HepG2 (cell line): ENCODE measurements around the gene ERRFI1. TPM values are rescaled to one million over a fixed set of nuclear protein-coding genes. Genes with fewer than 3 reads are reported as not detected.

Experiments used
- ATF1 ChIP-seq: IDR thresholded peaks from 2 replicates; pipeline ENCODE4 v1.6.1; 2016; ENCODE audit warnings: mild to moderate bottlenecking, control low read depth
- FOSL2 ChIP-seq: sonication (generic); formaldehyde crosslinking; IDR thresholded peaks from 2 replicates; pipeline ENCODE4 v1.4.0; 2020; ENCODE audit warnings: missing genetic modification reagents
- FOXA3 ChIP-seq: IDR thresholded peaks from 2 replicates; pipeline ENCODE4 v1.6.1; 2016; ENCODE audit warnings: missing genetic modification reagents, missing compliant biosample characterization
- ISL2 ChIP-seq: sonication (generic); formaldehyde crosslinking; IDR thresholded peaks from 2 replicates; pipeline ENCODE4 v1.5.0; 2020; ENCODE audit warnings: missing genetic modification reagents
- MAZ ChIP-seq, 2 experiments: sonication (generic) in 1 of 2; formaldehyde crosslinking in 1 of 2; IDR thresholded peaks; 2 replicates each; pipeline versions ENCODE4 v1.5.0 to v1.6.1; 2012 to 2020; ENCODE audit warnings: low read depth in 2 of 2, mild to moderate bottlenecking in 2 of 2, borderline replicate concordance in 1 of 2, improper control_type of control experiment in 1 of 2, low read length in 1 of 2, missing genetic modification reagents in 1 of 2, moderate library complexity in 1 of 2
- SOX13 ChIP-seq, 3 experiments: fragments of 450-650 bp in 1 of 3; sonication (generic) in 1 of 3; formaldehyde crosslinking in 1 of 3; IDR thresholded peaks in 2 of 3; conservative IDR thresholded peaks in 1 of 3; 2 replicates each; pipeline versions ENCODE4 v1.5.0 to v1.6.1; 2016 to 2020; ENCODE audit warnings: antibody characterized with exemption in 1 of 3, mild to moderate bottlenecking in 1 of 3, missing compliant biosample characterization in 1 of 3, missing genetic modification reagents in 1 of 3, moderate library complexity in 1 of 3
- XRCC5 ChIP-seq: fragments of 200-400 bp; formaldehyde crosslinking; optimal IDR thresholded peaks from 2 replicates; pipeline ENCODE3; 2017; ENCODE audit warnings: mild to moderate bottlenecking, low read length
- ZNF772 ChIP-seq: sonication (generic); formaldehyde crosslinking; IDR thresholded peaks from 2 replicates; pipeline ENCODE4 v1.5.0; 2020; ENCODE audit warnings: mild to moderate bottlenecking, missing genetic modification reagents
- polyA plus RNA-seq, 8 experiments: library from polyadenylated mRNA; depleted of rRNA in 3 of 8; stranded (reverse) in 7 of 8; unstranded in 1 of 8; fragments of >200 nt; fragmentation: Illumina TruSeq in 4 of 8; extraction: Trizol in 4 of 8; gene quantifications; 2 replicates each; pipeline versions ENCODE4 v1.2.1 to v1.2.3, GENCODE V29; 2011 to 2016; ENCODE audit warnings: low read depth in 4 of 8, missing spikeins in 1 of 8, mixed read lengths in 1 of 8; ENCODE audit not compliant: insufficient read depth in 1 of 8
- total RNA-seq, 5 experiments: library from RNA; depleted of rRNA; stranded (reverse); fragments of >200 nt; fragmentation: Illumina TruSeq; extraction: Trizol; gene quantifications; 2 replicates each; pipeline ENCODE4 v1.2.3, GENCODE V29; 2016; ENCODE audit warnings: low read depth in 1 of 5
- TF ChIP-seq, protein P1 (sequence below): sonication (generic); formaldehyde crosslinking; IDR thresholded peaks from 2 replicates; pipeline ENCODE4 v1.4.0; 2020; ENCODE audit warnings: missing genetic modification reagents
- TF ChIP-seq, protein P2 (sequence below): sonication (generic); formaldehyde crosslinking; IDR thresholded peaks from 2 replicates; pipeline ENCODE4 v1.4.0; 2020; ENCODE audit warnings: missing genetic modification reagents
- TF ChIP-seq, protein P3 (sequence below): sonication (generic); formaldehyde crosslinking; IDR thresholded peaks from 2 replicates; pipeline ENCODE4 v1.5.0; 2020; ENCODE audit warnings: mild to moderate bottlenecking, missing genetic modification reagents, borderline replicate concordance
- TF ChIP-seq, protein P4 (sequence below): sonication (generic); formaldehyde crosslinking; IDR thresholded peaks from 2 replicates; pipeline ENCODE4 v1.5.0; 2020; ENCODE audit warnings: mild to moderate bottlenecking, missing genetic modification reagents, moderate library complexity
- TF ChIP-seq, protein P5 (sequence below): sonication (generic); formaldehyde crosslinking; IDR thresholded peaks from 2 replicates; pipeline ENCODE4 v1.4.0; 2020; ENCODE audit warnings: low read depth, missing genetic modification reagents

ERRFI1 gene
- total and polyA plus RNA-seq, 2 of the 13 experiments (the other 11 are each of a cell fraction or from before 2014, with no cell fraction given) = 84.4 to 753 TPM

DNA sequence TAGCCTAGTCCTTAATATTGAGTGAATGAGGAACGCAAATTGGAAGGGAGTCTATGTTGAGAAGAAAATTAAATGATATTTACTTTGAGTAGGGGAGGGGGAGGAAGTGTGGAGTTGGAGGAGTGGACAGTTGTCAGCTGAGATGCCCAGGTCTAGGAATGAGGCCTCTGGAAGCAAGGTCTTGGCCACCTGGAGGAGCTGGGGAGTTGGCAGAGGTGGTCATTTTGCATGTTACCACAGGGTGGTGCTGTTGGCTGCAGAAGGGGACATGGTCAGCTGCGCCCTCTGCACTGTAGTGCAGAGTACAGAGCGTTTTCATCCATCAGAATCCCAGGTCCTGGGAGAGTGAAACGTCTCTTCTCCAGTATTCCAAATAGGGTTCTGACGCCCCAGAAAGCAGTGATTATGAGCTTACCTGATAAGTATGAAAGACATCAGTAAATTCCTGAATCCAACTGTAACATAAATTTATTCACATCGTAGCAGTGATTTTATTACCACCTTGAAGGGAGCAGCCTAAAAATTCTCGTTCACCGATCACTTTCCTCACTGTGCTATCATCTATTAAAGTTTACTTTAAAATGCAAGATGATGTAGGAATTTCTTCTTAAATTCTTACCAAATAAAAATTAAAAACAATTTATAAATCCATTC lies 50.8 kb downstream of the ERRFI1 start (continued):
- TF ChIP-seq ZNF772 = 0 out of 2 replicates have a peak, but pooled peaks have one; percentile 53
- TF ChIP-seq, protein P1, sequence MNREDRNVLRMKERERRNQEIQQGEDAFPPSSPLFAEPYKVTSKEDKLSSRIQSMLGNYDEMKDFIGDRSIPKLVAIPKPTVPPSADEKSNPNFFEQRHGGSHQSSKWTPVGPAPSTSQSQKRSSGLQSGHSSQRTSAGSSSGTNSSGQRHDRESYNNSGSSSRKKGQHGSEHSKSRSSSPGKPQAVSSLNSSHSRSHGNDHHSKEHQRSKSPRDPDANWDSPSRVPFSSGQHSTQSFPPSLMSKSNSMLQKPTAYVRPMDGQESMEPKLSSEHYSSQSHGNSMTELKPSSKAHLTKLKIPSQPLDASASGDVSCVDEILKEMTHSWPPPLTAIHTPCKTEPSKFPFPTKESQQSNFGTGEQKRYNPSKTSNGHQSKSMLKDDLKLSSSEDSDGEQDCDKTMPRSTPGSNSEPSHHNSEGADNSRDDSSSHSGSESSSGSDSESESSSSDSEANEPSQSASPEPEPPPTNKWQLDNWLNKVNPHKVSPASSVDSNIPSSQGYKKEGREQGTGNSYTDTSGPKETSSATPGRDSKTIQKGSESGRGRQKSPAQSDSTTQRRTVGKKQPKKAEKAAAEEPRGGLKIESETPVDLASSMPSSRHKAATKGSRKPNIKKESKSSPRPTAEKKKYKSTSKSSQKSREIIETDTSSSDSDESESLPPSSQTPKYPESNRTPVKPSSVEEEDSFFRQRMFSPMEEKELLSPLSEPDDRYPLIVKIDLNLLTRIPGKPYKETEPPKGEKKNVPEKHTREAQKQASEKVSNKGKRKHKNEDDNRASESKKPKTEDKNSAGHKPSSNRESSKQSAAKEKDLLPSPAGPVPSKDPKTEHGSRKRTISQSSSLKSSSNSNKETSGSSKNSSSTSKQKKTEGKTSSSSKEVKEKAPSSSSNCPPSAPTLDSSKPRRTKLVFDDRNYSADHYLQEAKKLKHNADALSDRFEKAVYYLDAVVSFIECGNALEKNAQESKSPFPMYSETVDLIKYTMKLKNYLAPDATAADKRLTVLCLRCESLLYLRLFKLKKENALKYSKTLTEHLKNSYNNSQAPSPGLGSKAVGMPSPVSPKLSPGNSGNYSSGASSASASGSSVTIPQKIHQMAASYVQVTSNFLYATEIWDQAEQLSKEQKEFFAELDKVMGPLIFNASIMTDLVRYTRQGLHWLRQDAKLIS (CRISPR knock-in tag) = no peak
- TF ChIP-seq, protein P2, sequence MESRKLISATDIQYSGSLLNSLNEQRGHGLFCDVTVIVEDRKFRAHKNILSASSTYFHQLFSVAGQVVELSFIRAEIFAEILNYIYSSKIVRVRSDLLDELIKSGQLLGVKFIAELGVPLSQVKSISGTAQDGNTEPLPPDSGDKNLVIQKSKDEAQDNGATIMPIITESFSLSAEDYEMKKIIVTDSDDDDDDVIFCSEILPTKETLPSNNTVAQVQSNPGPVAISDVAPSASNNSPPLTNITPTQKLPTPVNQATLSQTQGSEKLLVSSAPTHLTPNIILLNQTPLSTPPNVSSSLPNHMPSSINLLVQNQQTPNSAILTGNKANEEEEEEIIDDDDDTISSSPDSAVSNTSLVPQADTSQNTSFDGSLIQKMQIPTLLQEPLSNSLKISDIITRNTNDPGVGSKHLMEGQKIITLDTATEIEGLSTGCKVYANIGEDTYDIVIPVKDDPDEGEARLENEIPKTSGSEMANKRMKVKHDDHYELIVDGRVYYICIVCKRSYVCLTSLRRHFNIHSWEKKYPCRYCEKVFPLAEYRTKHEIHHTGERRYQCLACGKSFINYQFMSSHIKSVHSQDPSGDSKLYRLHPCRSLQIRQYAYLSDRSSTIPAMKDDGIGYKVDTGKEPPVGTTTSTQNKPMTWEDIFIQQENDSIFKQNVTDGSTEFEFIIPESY (CRISPR knock-in tag) = peak; percentile 92
- TF ChIP-seq, protein P3, sequence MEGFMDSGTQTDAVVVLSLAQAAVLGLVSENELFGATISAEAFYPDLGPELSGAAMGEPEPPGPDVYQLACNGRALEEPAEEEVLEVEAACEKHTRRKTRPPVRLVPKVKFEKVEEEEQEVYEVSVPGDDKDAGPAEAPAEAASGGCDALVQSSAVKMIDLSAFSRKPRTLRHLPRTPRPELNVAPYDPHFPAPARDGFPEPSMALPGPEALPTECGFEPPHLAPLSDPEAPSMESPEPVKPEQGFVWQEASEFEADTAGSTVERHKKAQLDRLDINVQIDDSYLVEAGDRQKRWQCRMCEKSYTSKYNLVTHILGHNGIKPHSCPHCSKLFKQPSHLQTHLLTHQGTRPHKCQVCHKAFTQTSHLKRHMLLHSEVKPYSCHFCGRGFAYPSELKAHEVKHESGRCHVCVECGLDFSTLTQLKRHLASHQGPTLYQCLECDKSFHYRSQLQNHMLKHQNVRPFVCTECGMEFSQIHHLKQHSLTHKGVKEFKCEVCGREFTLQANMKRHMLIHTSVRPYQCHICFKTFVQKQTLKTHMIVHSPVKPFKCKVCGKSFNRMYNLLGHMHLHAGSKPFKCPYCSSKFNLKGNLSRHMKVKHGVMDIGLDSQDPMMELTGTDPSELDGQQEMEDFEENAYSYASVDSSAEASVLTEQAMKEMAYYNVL (CRISPR knock-in tag) = no peak
- no peak for TF ChIP-seq ATF1 (CRISPR knock-in tag)
- no peak for TF ChIP-seq MAZ (IDR thresholded peaks at IDR 0.05; ENCODE audit: borderline replicate concordance, low read depth, low read length)
- TF ChIP-seq MAZ (CRISPR knock-in tag; IDR thresholded peaks at IDR 0.05; ENCODE audit: low read depth) = 0 out of 2 replicates have a peak, but pooled peaks have one; percentile 36
- peak; percentile 63; the same call in 1 of the 2 replicates for TF ChIP-seq FOXA3 (CRISPR knock-in tag)
- no peak for TF ChIP-seq ISL2 (CRISPR knock-in tag)
- TF ChIP-seq, protein P4, sequence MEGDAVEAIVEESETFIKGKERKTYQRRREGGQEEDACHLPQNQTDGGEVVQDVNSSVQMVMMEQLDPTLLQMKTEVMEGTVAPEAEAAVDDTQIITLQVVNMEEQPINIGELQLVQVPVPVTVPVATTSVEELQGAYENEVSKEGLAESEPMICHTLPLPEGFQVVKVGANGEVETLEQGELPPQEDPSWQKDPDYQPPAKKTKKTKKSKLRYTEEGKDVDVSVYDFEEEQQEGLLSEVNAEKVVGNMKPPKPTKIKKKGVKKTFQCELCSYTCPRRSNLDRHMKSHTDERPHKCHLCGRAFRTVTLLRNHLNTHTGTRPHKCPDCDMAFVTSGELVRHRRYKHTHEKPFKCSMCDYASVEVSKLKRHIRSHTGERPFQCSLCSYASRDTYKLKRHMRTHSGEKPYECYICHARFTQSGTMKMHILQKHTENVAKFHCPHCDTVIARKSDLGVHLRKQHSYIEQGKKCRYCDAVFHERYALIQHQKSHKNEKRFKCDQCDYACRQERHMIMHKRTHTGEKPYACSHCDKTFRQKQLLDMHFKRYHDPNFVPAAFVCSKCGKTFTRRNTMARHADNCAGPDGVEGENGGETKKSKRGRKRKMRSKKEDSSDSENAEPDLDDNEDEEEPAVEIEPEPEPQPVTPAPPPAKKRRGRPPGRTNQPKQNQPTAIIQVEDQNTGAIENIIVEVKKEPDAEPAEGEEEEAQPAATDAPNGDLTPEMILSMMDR (CRISPR knock-in tag) = peak; percentile 97
- TF ChIP-seq SOX13 (IDR thresholded peaks at IDR 0.05) = no peak
- TF ChIP-seq SOX13 (CRISPR knock-in tag; conservative IDR thresholded peaks at IDR 0.05 in 1 of 2, IDR thresholded peaks at IDR 0.05 in 1 of 2) = peak in 1 of 2 experiments; percentile 37; a peak in 1 of 4 replicates
- peak; percentile 45 for TF ChIP-seq FOSL2 (CRISPR knock-in tag)
- peak; percentile 97 for TF ChIP-seq XRCC5
- TF ChIP-seq, protein P5, sequence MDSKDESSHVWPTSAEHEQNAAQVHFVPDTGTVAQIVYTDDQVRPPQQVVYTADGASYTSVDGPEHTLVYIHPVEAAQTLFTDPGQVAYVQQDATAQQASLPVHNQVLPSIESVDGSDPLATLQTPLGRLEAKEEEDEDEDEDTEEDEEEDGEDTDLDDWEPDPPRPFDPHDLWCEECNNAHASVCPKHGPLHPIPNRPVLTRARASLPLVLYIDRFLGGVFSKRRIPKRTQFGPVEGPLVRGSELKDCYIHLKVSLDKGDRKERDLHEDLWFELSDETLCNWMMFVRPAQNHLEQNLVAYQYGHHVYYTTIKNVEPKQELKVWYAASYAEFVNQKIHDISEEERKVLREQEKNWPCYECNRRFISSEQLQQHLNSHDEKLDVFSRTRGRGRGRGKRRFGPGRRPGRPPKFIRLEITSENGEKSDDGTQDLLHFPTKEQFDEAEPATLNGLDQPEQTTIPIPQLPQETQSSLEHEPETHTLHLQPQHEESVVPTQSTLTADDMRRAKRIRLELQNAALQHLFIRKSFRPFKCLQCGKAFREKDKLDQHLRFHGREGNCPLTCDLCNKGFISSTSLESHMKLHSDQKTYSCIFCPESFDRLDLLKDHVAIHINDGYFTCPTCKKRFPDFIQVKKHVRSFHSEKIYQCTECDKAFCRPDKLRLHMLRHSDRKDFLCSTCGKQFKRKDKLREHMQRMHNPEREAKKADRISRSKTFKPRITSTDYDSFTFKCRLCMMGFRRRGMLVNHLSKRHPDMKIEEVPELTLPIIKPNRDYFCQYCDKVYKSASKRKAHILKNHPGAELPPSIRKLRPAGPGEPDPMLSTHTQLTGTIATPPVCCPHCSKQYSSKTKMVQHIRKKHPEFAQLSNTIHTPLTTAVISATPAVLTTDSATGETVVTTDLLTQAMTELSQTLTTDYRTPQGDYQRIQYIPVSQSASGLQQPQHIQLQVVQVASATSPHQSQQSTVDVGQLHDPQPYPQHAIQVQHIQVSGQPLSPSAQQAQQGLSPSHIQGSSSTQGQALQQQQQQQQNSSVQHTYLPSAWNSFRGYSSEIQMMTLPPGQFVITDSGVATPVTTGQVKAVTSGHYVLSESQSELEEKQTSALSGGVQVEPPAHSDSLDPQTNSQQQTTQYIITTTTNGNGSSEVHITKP (CRISPR knock-in tag) = peak; percentile 60; the same call in 1 of the 2 replicates
